ENCODE measurements around the gene HRAS.
"Not testable (repeated sequence)": the region's sequence is repeated elsewhere in the genome, so short reads cannot be mapped to it uniquely, and the experiment has no call there.

Gene HRAS

GRCh38 chr11:535519-536454 lies at the start of gene HRAS:
Gene HRAS (minus strand): TSS chr11:535576.
- DNase-seq = peak; percentile 70

DNA sequence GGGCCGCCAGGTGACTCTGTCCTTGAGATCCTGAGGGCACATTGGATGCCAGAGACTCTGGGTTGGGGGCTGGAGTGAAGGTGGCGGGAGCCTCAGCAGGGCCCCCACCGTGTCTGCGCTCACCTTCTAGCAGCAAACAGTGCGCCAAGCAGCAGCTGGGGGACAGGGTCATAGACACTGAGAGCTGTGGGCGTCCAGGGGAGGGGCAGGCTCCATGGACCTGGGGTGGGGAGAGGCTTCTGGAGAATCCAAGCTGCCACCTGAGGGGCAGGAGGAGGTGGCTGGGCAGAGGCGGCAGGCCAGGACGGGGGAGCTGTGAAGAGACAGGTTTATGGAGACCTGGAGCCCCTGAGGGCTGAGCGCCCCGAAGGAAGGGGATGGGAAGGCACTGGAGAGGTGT lies 48.9 kb upstream of the HRAS start:
- no peak for DNase-seq

GRCh38 chr11:581752-582151 lies 46.4 kb upstream of the HRAS start:
- DNase-seq = no peak

GRCh38 chr11:581342-581741 lies 46.0 kb upstream of the HRAS start:
- DNase-seq = no peak

DNA sequence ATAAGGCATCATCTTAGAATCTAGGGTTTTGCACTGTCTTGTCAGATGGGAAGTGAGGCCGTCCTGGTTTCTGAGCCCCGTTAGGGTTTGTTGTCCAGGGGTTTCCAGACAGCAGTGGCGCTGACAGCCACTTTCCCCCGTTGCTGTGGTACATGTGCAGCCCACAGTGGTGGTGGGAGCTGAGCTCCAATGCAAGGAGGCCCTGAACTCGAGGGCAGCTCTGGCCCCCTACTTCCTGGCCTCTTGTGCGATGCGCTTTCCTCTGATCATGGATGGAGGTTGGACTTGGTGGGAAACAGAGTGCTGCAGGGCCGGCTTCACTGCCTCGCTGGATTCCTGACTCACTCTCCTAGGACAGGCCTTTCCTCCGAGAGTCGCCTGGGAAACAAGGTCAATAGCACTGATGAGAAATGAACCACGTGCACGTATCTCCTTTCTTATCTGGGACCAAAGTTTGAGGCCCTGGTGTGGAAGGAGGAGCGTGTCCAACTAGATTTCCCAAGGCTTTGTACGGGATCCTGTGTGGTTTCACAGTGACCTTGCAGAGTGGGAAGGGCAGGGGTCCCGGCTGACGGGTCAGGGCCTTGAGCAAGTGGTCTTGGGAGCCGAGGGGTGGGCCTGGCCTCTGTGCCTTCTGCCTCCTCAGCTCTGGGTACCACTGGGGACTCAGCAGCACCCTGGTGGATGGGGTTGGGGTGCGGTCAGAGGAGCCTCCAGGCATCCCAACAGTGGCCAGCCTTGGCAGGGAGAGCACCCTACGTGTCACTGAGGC lies 44.6 kb upstream of the HRAS start:
- no peak for DNase-seq

DNA sequence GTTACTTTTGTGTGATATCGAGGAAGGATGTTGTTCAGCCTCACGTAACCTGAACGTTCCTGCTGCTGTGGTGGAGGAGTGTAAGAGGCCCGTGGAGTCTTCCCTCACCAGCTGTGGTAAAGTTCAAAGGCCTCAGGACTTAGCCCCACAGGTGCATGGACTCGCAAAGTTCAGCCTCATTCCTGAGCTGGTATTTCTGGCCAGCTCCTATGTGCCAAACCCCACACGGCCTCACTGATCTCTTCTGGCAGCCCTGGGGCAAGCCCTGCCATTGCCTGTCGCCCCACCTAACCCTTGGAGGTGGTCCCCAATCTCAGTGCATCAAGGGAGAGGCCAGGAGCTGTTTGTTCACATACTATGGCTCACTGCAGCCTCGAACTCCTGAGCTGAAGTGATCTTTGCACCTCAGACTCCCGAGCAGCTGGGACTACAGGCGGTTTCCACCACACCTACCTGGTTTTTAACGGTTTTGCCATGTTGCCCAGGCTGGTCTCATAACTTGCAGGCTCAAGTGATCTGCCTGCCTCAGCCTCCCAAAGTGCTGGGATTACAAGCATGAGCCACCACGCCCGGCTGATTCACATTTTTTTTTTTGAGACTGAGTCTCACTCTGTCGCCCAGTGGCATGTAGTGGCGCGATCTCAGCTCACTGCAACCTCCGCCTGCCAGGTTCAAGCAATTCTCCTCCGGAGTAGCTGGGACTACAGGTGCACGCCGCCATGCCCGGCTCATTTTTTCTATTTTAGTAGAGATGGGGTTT lies 43.1 kb upstream of the HRAS start:
- no peak for DNase-seq

- DNase-seq = no peak
Observed at GRCh38 chr11:577611-577894, 42.2 kb upstream of the HRAS start.

- no peak for DNase-seq
Observed at GRCh38 chr11:576811-577610, 41.6 kb upstream of the HRAS start.

- peak; percentile 89 for DNase-seq
Observed at GRCh38 chr11:575996-576768, 40.8 kb upstream of the HRAS start, which contains the start of gene PHRF1. Gene PHRF1 (plus strand): TSS chr11:576470. CDS start chr11:581513, 5,043 bp downstream.

DNA sequence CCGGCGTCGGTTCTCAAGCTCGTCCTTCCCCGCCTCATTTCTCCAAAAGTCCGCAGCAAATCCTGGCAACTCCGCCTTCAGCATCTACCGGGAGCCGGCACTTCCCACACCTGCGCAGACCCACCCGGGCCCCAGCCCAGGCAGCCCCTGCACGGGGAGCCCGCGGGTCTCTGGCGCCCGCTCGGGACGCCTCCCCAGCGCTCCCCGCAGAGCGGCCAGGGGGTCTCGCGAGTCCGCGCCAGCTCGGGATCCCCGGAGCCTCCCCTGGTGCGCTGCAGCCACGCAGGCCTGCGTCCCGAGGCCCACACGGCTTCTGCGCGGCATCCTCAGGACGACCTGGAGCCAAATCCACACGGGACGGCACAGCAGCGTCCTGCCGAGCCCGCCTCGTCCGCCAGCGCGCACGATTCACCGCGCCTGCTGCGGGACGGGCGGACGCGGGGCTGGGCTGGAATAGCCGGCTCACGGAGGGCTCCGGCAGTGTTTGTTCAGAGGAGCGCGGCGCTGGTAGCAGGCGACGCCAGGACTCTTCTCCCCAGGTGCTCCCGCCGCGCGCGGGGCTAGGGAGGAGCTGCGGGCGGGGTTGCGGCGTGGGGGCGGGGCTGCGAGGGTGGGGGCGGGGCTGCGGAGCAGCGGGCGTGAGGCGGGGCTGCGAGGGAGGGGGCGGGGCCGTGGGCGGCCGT lies 40.1 kb upstream of the HRAS start:
- peak; percentile 66 for DNase-seq

GRCh38 chr11:574632-575312 lies 39.4 kb upstream of the HRAS start:
- DNase-seq = no peak

- not testable (repeated sequence) for DNase-seq
Observed at GRCh38 chr11:574031-574570, 38.7 kb upstream of the HRAS start.

DNA sequence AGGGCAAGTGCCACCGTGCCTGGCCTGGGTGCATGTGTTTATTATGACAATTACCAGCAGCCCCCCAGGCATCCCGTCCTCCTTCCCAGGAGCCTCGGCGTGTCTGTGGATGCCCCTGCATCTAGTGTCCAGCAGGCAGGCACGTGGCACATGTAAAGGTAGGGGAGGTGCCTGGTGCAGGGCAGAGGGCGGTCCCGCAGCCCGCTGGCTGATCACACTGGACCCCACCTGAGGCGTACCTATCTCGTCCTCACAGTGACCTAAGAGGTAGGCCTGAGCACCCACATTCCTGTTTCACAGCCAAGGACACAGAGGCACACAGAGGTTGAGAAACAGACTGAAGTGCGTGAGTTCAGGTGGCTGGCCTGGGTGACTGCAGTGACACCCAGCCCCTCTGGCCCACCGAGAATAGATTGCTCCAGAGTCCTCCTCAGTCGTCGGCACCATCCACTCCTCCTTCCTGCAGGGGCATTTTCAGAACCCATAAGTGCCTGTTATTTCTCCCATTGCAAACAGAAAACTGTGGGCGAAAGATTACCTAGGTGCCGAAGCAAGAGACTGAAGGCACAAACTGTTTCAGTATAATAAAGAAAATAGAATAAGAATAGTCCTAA lies 37.9 kb upstream of the HRAS start:
- DNase-seq = no peak

DNA sequence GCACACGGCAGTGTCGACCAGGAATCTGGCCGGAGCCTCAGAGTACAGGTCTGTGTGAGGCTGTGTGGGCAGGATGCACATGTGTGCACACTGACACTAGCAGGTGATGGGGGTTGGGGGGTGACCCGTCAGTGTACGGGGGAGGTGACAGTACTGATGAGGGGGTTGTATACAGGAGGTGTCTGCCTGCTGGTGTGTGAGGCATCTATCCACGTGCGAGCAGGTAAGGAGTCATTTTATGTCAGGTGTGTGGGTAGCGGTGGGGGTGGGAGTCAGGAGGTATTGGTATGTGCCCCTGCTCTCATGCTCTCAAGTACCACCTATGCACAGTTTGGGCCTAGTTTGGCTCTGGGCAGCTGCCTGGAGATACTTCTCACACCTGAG lies 36.4 kb upstream of the HRAS start:
- no peak for DNase-seq

- DNase-seq = no peak
Observed at GRCh38 chr11:569158-569885, 33.9 kb upstream of the HRAS start.

DNA sequence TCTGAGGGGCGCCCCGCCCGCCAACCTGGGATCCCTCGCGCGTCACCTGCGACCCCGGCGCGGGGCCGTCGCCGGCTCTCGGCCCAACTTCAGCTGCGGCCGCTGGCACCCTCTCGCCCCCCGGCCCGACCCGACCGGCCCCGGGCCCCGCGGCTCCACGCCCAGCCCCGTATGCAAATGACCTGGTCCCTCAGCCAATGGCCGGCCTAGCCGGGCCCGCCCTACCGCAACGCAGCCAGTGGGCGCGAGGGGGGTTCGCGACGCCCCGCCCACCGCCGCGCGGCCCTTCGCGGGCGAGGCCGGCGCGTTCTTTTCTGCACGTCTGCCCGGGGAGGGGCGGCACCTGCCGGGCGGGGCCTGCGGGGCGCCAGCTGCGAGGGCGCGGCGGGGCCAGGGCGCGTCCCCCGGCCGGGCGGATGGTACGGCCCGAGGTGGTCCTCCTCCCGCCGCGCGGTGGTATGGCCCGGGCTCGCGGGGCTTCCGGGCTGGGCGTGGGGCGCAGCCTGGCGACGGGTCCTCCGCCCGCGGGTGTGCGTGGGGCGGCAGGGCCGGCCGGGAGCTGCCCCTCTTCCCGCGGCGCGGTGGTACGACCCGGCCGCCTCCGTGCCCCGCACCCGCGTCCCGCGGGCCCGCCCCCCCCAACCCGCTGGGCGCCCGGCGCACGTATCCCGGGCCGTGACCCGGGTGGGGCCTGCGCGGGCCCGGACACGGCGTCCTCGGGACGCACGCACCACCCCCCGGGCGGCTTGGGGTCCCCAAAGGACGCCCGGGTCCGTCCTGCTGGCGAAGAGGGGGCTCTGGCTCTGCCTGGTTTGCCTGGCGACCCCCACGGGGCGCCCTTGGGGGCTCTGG lies 33.2 kb upstream of the HRAS start:
- peak; percentile 83 for DNase-seq

DNA sequence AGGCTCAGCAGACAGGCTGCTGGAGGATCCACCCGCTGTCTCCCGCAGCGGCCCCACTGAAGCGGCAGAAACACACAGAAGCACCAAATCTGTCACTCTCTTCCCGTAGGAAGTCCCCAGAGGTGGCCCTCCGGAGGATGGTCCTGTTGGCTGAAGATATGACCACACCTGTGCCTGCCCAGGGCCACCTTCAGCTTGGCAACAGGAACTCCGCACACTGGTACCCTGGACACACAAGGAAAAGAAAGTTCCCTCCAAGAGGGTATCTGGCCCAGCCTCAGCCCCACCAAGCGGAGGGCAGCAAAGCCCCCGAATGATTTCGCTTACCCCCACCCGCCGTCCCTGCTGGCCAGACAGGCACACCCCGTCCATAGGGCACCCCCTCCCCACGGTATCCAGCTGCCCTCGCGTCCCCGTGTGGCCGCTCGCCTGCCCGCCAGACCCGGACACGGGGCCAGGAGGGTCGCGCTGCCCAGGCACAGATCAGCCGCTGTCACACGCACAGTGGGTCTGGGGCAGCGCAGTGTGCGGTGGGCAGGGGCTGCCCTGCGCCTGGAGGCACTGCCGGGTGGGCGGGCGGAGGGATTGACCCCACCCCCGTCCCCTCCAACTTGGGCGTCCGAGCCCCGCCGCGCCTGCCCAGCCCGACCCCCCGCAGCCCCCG lies 32.4 kb upstream of the HRAS start:
- peak; percentile 1 for DNase-seq
